HCT116 (cell line): ENCODE data around the gene KANSL1. TPM values are rescaled to one million over a fixed set of nuclear protein-coding genes. Genes with fewer than 3 reads are reported as not detected.

Source experiments
- total RNA-seq: library from RNA; stranded (reverse); gene quantifications from one replicate; pipeline ENCODE4 v1.2.1, GENCODE V29; 2021; ENCODE audit not compliant: unreplicated experiment

Gene KANSL1
- total RNA-seq, 1 experiment from 2014 or later = 77.5 TPM

Other genes with a start within 250 kb of the KANSL1 start
- not detected for gene STH, start 194.2 kb downstream of the KANSL1 start, total RNA-seq
- 1.2 TPM for gene LRRC37A, start 101.7 kb upstream of the KANSL1 start, total RNA-seq
- 20.9 TPM for gene ARL17B, start 168.3 kb upstream of the KANSL1 start, total RNA-seq